OCI-M2 (cell line): ENCODE results near the gene AKAP3.

ENCODE experiments used
- DNase-seq: peaks from one replicate; lab custom pipeline; 2025; ENCODE audit not compliant: unreplicated experiment; lab: John Stamatoyannopoulos, UW

Gene AKAP3

DNA sequence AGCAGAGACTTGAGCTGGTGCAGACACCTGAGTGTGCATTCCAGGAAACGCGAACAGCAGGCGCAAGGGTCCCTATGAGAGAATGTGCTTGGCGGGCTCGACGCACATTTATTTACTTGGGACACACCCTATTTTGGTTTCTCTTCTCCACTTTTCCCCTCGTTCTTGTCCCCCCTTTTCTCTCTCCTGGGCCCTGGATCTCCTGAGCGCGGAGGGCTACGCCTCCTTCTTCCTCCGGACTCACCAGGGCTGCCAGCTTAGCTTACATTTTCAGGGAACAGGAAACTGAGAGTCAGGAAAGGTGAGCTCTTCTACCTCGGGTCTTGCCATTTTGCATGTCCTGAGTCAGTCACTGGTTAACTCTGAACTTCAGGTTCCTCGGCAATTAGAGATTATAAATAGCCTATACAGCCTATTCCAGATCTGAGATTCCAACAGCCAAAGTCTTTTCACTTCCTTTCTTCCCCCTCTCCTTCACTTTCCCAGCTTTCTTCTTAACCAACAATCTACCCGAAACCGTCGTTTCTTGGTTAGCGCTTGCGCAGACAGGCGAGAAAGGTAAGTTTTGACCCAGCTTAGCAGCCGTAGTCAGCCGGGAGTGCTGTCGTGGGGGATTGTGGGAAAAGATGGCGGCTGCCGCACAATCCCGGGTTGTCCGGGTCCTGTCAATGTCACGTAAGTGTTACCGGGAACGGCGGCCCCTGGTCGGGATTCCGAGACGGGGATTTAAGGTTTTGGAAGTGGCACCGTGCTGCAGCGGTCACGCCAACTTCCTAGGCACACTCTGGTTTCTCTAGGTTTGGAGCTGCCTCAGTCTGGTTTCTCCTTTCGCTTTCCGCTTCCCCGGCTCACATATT is at the start of gene AKAP3, which contains the start of gene NDUFA9:
Gene AKAP3, minus strand, starts transcription at position 551 of the 857 bp plus-strand sequence. CDS start 10,855 bp downstream, outside the sequence.
Gene NDUFA9, plus strand, starts transcription at position 614 of the 857 bp plus-strand sequence. Its CDS starts 13 bp downstream, at position 627.
- peak; percentile 27 for DNase-seq

DNA sequence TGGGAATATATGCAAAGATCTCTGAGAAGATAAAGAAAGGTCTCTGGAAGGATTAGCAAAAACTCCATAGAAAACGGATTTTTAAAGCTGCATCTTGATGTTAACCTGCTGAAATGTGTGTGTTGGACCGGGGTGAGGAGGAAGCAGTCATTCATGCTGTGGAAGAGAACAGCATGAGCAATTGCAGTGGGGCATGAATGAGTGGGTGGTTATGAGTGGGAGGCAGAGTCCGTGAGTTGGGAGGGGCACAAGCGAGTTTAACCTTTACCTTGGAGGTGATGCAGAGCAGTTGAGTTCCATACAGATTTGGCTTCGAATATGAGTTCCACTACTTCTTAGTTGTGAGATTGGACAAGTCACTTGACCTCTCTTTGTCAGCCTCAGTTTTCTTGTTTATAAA is 41.9 kb upstream of the AKAP3 start:
- no peak for DNase-seq

- no peak for DNase-seq
These were observed 36.5 kb upstream of the AKAP3 start for GRCh38 chr12:4685317-4685716.

DNA sequence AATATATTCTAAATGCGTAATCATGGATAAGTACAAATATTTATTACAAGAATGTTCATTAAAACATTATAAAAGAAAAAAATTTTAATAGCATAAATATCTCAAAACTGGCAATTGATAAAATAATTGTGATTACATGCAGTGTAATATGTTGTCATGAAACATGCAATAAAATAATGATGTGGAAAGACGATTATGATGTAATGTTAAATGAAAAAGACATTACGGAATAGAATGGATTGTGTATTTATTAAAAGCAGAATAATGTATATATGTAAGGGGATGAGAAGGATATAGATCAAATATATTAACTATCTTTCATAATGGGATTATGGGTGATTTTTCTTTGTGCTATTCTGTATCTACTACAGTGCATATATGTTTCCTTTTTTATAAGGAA is 32.9 kb upstream of the AKAP3 start:
- no peak for DNase-seq

DNA sequence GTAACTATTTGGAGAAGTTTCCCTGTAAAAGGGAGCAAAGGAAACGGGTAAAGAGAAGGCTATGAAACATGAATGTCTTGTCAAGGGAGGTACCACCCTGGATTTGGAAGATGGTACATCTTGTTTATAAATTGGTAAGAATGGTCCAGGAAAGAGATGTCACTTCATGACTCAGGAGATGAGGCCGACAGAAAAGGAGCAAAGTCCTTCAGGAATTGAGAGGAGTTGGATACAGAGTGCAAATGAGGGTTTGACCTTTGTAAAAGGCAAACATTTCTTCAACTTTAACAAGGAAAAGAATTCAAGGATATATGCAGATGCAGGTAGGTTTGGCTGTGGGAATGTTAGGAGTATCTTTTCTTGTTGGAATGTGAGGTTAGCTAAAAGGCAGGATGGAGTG is 30.9 kb upstream of the AKAP3 start:
- DNase-seq, result no peak

GRCh38 chr12:4665236-4665635 is 16.4 kb upstream of the AKAP3 start:
- no peak for DNase-seq

GRCh38 chr12:4663971-4664505 is 15.2 kb upstream of the AKAP3 start:
- DNase-seq, result no peak

DNA sequence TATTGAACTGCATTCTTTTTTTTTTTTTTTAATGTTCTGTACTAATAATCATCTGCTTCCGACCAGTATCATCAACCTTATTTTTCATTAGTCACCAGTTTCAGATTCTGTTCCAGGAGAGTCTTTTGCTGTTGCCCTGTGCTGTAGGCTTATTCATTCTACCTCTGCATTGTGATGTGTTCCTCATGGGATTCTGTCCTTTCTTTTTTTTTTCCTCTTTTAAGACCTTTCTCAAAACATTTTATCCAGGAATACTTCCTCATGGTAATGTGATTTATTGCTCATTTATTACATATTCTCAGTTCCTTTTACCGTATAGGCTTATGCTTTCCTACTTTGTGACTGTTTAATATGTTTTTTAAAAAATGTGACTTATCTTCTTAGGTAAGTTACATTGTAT is 4.8 kb upstream of the AKAP3 start:
- DNase-seq, result no peak

DNA sequence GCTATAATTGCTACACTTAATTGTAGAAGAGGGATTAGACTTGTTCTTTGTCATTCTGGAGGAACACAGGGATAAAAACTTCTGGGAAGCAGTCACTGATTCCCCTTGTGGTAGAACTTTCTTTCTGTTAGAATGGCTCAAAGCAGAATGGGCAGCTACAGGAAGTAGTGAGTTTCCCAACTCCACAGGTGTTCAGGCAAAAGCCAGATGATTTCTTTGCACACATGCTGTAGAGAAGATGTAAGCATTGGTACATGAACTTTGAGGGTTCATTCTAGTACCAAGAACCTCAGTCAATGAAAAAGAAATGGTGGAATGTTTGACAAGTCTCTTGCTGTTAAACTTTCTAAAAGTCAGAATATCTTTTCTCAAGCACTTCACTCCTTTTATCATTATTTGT is 4.4 kb upstream of the AKAP3 start:
- DNase-seq, result no peak

- DNase-seq, result no peak
These were observed 459 bp upstream of the AKAP3 start for GRCh38 chr12:4649358-4649661.

DNA sequence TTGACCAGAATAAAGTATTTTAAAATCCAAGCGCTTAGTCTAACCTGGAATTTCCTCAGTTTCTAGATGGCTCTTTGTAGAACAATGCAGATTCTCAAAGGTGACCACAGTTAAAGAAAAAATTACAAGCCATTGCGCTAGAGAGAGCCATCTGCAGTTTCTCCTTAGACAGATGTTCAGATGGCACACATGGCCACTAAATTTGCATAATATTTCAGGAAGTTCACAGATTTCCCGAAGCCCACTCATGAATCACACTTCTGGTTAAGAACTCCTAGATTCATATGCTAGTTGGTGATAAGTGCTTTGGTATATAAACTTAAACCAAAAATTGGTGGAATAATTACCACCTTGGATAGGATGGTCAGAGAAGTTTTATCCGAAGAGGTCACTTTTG is 749 bp downstream of the AKAP3 start:
- DNase-seq, result no peak

DNA sequence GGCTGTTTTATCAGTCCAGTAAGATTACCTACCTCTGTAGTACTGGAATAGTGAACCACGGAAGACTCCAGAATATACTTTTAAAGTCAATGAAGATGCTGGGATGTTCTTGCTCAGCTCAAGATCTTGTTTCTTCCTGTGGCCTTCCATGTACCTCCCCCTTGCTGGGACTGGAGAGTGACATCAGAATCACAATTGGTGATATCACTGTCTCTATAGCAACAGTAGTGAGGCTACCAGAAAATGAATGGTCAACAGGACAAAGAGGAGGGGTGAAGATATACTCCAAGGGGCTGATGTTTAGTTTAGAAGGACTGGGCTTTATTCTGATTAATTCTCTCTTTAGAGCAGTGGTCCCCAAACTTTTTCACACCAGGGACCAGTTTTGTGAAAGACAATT is 3.8 kb downstream of the AKAP3 start:
- DNase-seq, result no peak

DNA sequence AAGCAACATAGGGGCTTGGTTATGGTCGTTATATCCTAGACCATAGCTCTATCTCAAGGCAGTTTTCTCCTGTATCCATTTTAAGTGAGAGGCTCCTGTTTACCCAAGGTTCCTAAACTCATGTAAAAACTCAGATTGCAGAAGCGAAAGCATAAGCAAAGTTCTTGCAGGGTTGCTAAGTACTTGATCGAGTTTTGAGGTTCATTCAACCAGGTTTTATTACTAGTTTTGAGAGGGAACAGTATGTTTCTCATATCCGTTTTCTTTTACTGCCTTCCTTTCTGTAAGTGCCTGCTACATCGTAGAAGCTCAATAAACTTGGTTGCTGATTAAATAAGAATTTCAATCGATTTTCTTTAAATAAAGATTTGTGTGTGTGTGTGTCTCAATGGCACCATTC is 5.1 kb downstream of the AKAP3 start:
- DNase-seq, result no peak

DNA sequence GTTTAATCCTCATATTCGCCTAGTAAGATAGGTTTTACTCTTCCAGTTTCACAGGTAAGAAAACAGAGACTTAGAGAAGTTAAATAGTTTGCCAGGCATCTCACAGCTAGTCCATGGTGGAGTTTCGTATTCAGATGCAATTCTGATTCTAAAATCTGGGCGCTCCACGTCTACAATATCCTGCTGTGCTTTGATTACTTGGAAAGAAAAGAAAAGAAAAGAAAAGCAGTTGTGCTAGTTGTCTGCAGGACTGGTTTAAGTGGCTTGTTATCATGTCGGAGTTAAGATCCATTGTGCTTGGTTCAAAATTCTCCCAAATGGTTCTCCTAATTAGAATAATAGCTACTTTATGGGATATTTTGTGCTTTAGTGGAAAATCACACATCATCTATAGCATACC is 18.6 kb downstream of the AKAP3 start:
- DNase-seq, result no peak

DNA sequence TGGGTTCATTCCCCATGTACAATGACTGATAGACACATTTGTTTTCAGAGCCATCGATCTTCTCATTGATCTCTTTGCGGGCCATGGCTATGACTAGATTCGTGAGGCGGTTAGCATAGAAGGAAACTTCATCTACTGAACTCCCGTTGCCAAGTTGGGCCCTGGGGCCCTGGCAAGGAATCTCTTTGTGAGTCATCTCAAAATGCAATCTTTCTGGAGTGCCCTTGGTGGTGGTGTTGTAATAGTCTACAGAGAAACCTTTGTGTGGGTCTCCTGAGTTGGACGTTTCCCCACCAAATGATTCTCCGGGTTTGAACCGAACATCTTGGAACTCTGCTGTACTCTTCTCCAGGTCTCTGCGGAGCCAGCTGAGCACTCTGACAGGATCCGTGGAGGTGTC is 20.4 kb downstream of the AKAP3 start:
- no peak for DNase-seq

- DNase-seq, result no peak
These were observed 22.3 kb downstream of the AKAP3 start for GRCh38 chr12:4626543-4626942.

DNA sequence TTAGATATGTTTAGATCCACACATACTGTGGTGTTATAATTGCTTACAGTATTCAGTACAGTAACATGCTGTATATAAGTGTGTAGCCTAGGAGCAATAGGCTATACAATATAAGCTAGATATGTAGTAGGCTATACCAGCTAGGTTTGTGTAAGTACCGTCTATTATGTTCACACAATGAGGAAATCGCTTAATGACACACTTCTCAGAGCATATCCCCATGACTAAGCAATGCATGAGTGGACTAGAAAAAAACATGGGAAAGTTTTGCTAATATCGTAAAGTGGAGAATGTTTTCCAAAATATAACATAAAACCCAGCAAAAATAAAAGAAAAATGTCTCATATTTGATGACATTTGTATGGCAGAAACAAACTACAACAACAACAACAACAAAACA is 27.3 kb downstream of the AKAP3 start:
- no peak for DNase-seq

DNA sequence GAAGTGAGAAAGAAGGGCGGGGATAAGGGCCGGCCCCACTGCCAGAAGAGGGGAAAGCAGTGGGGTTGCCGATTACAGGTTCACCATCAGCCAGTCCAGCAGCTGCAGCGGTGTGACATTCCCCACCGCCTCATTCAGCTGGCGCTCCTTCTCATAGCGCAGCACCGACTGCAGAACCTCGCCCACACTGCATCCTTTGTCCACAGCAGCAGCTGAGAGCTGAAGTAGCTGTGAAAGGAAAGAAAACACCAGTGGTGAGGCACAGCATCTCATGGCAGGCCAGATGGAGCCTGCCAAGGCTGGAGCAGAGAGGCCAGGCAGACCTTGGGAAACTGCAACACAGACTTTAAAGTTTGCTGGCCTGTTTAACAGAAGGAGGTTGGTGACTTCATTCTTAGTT is 33.2 kb downstream of the AKAP3 start:
- DNase-seq, result no peak

GRCh38 chr12:4610481-4610880 is 38.4 kb downstream of the AKAP3 start:
- no peak for DNase-seq

DNA sequence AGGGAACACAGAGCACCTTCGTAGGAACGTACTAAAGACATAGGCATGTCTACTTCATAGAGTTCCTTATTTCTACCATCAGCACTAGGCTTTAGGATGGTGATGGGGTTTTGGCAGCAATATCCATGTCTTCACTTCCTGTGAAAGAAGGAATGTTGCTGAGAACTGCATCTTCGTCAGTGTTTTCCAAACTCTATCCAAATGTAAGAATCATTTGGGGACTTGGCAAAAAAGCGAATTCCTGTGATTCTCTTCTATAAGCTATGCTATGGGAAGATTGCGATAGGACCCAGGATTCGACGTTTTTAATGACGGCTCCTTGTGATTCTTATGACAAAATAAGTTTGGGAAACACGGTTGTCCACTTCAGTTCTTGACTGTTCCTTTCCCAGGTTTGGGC is 39.8 kb downstream of the AKAP3 start:
- no peak for DNase-seq

GRCh38 chr12:4607056-4607455 is 41.8 kb downstream of the AKAP3 start:
- no peak for DNase-seq

DNA sequence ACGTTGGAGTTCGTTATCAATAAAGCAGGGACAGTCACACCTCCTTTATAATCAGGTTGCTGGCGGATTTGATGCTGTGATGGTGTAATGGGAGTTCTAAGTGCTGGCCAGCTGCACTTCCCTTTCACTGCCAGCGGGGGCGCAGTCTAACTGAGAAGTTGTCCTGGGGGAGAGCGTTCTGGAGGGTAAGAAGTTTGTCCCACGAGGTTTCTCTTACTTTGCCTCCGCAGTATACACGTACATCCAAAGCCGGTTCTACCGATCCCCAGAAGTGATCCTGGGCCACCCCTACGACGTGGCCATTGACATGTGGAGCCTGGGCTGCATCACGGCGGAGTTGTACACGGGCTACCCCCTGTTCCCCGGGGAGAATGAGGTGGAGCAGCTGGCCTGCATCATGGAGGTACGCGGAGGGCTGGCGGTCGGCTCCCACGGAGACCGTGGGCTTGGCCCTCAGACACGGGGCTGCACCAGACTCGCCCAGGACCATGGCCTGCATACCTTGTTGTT is 44.1 kb downstream of the AKAP3 start:
- DNase-seq, result peak; percentile 19

- no peak for DNase-seq
These were observed 44.9 kb downstream of the AKAP3 start for GRCh38 chr12:4603946-4604345.
